Measurements from ENCODE around the gene BAIAP3.

BAIAP3 gene

DNA sequence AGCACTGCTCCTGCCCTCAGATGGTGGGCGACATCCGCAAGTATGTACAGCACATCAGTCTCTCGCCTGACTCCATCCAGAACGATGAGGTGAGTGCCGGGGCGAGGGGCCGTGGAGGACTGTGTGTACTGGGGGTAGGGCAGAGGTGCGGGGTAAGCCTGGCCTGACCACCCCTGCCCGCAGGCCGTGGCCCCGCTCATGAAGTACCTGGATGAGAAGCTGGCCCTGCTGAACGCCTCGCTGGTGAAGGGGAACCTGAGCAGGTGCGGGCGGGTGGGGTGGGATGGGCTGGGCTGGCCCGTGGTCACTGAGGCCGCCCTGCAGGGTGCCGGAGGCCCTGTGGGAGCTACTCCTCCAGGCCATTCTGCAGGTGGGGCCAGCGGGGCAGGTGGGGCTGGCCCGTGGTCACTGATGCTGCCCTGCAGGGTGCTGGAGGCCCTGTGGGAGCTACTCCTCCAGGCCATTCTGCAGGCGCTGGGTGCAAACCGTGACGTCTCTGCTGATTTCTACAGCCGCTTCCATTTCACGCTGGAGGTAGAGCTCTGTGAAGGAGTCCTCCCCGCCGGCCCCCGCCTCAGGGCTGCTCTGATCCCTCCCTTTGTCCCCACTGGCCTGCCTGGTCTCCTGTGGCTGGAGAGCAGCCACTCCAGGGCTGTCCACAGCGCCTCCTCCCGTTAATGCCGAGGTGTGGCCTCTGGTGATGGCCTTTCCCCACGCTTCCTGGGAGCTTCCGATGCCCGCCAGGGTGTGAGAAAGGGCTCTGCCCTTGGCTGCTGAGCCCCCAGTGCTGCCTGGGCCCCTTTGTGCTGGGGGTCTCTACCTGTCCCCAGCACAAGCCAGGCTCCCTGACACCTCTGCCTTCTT, 13.2 kb downstream of the BAIAP3 start:
- H3K4me3 ChIP-seq (ENCODE audit: low read depth, low read length): no peak overlapping the region
- TF ChIP-seq, protein P1, sequence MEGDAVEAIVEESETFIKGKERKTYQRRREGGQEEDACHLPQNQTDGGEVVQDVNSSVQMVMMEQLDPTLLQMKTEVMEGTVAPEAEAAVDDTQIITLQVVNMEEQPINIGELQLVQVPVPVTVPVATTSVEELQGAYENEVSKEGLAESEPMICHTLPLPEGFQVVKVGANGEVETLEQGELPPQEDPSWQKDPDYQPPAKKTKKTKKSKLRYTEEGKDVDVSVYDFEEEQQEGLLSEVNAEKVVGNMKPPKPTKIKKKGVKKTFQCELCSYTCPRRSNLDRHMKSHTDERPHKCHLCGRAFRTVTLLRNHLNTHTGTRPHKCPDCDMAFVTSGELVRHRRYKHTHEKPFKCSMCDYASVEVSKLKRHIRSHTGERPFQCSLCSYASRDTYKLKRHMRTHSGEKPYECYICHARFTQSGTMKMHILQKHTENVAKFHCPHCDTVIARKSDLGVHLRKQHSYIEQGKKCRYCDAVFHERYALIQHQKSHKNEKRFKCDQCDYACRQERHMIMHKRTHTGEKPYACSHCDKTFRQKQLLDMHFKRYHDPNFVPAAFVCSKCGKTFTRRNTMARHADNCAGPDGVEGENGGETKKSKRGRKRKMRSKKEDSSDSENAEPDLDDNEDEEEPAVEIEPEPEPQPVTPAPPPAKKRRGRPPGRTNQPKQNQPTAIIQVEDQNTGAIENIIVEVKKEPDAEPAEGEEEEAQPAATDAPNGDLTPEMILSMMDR (IDR thresholded peaks at IDR 0.05; ENCODE audit: borderline replicate concordance, insufficient read depth, low read depth, low read length): no peak

DNA sequence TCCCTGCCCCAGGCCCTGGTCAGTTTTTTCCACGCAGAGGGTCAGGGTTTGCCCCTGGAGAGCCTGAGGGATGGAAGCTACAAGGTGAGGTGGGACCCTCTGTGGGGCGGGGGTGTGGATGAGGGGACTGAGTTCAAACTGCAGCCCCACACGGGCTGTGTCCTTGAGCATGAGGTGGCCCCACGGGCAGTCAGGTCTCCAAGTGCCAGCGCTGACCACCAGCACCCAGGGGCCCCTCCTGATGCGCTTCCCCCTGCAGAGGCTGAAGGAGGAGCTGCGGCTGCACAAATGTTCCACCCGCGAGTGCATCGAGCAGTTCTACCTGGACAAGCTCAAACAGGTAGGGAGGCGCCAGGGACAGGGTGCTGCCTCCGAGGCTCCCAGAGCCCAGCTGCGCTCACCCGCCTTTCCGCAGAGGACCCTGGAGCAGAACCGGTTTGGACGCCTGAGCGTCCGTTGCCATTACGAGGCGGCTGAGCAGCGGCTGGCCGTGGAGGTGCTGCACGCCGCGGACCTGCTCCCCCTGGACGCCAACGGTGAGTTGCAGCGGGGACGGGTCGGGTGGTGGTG, 13.9 kb downstream of the BAIAP3 start:
- no peak overlapping the region for H3K4me3 ChIP-seq (ENCODE audit: low read depth, low read length)
- TF ChIP-seq, protein P1 (IDR thresholded peaks at IDR 0.05; ENCODE audit: borderline replicate concordance, insufficient read depth, low read depth, low read length): no peak

DNA sequence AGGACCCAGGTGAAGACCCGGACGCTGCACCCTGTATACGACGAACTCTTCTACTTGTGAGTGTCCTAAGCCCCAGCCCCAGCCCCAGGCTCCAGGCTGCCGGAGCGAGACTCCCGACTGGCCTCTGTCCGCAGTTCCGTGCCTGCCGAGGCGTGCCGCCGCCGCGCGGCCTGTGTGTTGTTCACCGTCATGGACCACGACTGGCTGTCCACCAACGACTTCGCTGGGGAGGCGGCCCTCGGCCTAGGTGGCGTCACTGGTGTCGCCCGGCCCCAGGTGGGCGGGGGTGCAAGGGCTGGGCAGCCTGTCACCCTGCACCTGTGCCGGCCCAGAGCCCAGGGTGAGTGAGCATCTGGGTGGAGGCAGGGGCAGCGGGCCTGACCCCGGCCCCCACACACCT, 14.5 kb downstream of the BAIAP3 start:
- TF ChIP-seq, protein P1 (IDR thresholded peaks at IDR 0.05; ENCODE audit: borderline replicate concordance, insufficient read depth, low read depth, low read length): no peak
- no peak overlapping the region for H3K4me3 ChIP-seq (ENCODE audit: low read depth, low read length)

GRCh38 chr16:1348441-1348840, 15.0 kb downstream of the BAIAP3 start:
- H3K4me3 ChIP-seq (ENCODE audit: low read depth, low read length): no peak overlapping the region
- TF ChIP-seq, protein P1 (IDR thresholded peaks at IDR 0.05; ENCODE audit: borderline replicate concordance, insufficient read depth, low read depth, low read length): no peak

GRCh38 chr16:1348926-1349325, 15.5 kb downstream of the BAIAP3 start:
- no peak overlapping the region for H3K4me3 ChIP-seq (ENCODE audit: low read depth, low read length)
- TF ChIP-seq, protein P1 (IDR thresholded peaks at IDR 0.05; ENCODE audit: borderline replicate concordance, insufficient read depth, low read depth, low read length): no peak

GRCh38 chr16:1349351-1349750, 15.9 kb downstream of the BAIAP3 start:
- TF ChIP-seq, protein P1 (IDR thresholded peaks at IDR 0.05; ENCODE audit: borderline replicate concordance, insufficient read depth, low read depth, low read length): no peak
- no peak overlapping the region for H3K4me3 ChIP-seq (ENCODE audit: low read depth, low read length)

- H3K4me3 ChIP-seq (ENCODE audit: low read depth, low read length): no peak overlapping the region
Measured at GRCh38 chr16:1349951-1350350, 16.5 kb downstream of the BAIAP3 start.

More at GRCh38 chr16:1349951-1350350, 16.5 kb downstream of the BAIAP3 start:
- TF ChIP-seq, protein P1 (IDR thresholded peaks at IDR 0.05; ENCODE audit: borderline replicate concordance, insufficient read depth, low read depth, low read length): no peak
